Stomach (tissue), 9 donors: ENCODE measurements around the gene PRDM12. TPM values are rescaled to one million over a fixed set of nuclear protein-coding genes. Genes with fewer than 3 reads are reported as not detected.
A peak's percentile ranks its signal among the peaks of the same experiment; 100 is the strongest.

Experiments used
- DNase-seq, 2 donors: peaks; one replicate each; pipeline versions ENCODE4 v3.0.0 to v3.0.0-alpha.2; 2013 to 2019
- H3K27ac ChIP-seq, 5 donors: fragments of 200-600 bp in 4 of 5; sonication (generic) in 4 of 5; one replicate each; pipeline ENCODE4 v1.5.1; 2013 to 2019; ENCODE audit warnings: mild to moderate bottlenecking in 1 of 5, moderate library complexity in 1 of 5
- H3K27me3 ChIP-seq, 3 donors: fragments of 200-600 bp; sonication (generic); one replicate each; pipeline ENCODE4 v1.5.1; 2017 to 2019; ENCODE audit warnings: mixed run types in 1 of 3
- H3K36me3 ChIP-seq, 4 donors: fragments of 200-600 bp; sonication (generic); 1 replicate in 3 of 4; 2 replicates in 1 of 4; pipeline ENCODE4 v1.5.1; 2016 to 2019
- H3K4me1 ChIP-seq, 4 donors: fragments of 200-600 bp; sonication (generic); one replicate each; pipeline ENCODE4 v1.5.1; 2016 to 2019
- H3K4me3 ChIP-seq, 4 donors: fragments of 200-600 bp; sonication (generic) in 3 of 4; one replicate each; pipeline ENCODE4 v1.5.1; 2016 to 2019; ENCODE audit warnings: mild to moderate bottlenecking in 1 of 4
- H3K9me3 ChIP-seq, 4 donors: fragments of 200-600 bp; sonication (generic); one replicate each; pipeline ENCODE4 v1.5.1; 2016 to 2019
- CTCF ChIP-seq, 7 experiments: fragments of 450-650 bp in 4 of 7; fragments of 200-600 bp in 3 of 7; sonication (generic) in 3 of 7; IDR thresholded peaks; one replicate each; pipeline ENCODE4 v1.5.1; 2016 to 2019; ENCODE audit warnings: antibody characterized with exemption in 7 of 7, control low read depth in 2 of 7, mild to moderate bottlenecking in 1 of 7
- EP300 ChIP-seq: sonication (generic); formaldehyde crosslinking; IDR thresholded peaks from one replicate; pipeline ENCODE4 v1.6.1; 2017; ENCODE audit warnings: antibody characterized with exemption
- POLR2A ChIP-seq, 4 donors: fragments of 450-650 bp; IDR thresholded peaks; one replicate each; pipeline ENCODE4 v1.6.1; 2016; ENCODE audit warnings: antibody characterized with exemption in 4 of 4, control low read depth in 2 of 4, mild to moderate bottlenecking in 1 of 4, moderate library complexity in 1 of 4
- POLR2AphosphoS5 ChIP-seq, 3 donors: sonication (generic); formaldehyde crosslinking; IDR thresholded peaks; one replicate each; pipeline ENCODE4 v1.6.1; 2016; ENCODE audit warnings: antibody characterized with exemption in 3 of 3
- WGBS, 5 donors: extraction: QIAGEN DNeasy Blood & Tissue Kit in 3 of 5; methylation state at CpG; one replicate each; pipeline versions ENCODE4 v1.1.5 to v1.1.7; 2013 to 2018; 5-methylcytosine and 5-hydroxymethylcytosine counted together
- intact Hi-C: fragments of 100-400 bp; cut with DNase I; formaldehyde crosslinking; loops from one replicate; pipeline ENCODE4 v1.15.1; 2023; ENCODE audit warnings: low total_unique reads
- polyA plus RNA-seq, 3 donors: library from polyadenylated mRNA; stranded (reverse); fragments of 200-250 nt; gene quantifications; one replicate each; pipeline ENCODE4 v1.2.3, GENCODE V29; 2013
- total RNA-seq, 5 donors: library from RNA; depleted of rRNA; stranded (reverse); fragments of >200 nt; gene quantifications; one replicate each; pipeline versions ENCODE4 v1.1.0 to v1.2.3, GENCODE V29; 2014 to 2016
- donor health status: healthy with polysubstance abuse.
- donor health status: Bipolar disorder and iron deficiency.
- donor health status: healthy.

PRDM12 gene
- total and polyA plus RNA-seq, 8 donors: 0.08 TPM; not detected in 7

GRCh38 chr9:130712564-130713285 is 48.3 kb downstream of the PRDM12 start:
- Histone ChIP-seq H3K4me3 (peak overlapping the region; percentile 71 to 96 (median 92)), H3K27me3 (no peaks in the 10 kb centered on the region), H3K36me3 (no peaks in the 10 kb centered on the region), H3K27ac (peak overlapping the region; percentile 93 to 99 (median 99)), H3K4me1 (peaks cover 22 to 54% (median 43%) of the 10 kb centered on the region in 4 donors), H3K9me3 (no peaks in the 10 kb centered on the region)
- TF ChIP-seq POLR2AphosphoS5 (IDR thresholded peaks at IDR 0.05) (peak; percentile 42 to 79 (median 66)), POLR2A (IDR thresholded peaks at IDR 0.05) (no peak)
- WGBS, 5 donors: 0 to 1% (median 1%) methylated on average over 25 to 68 of the region's 68 CpGs
- intact Hi-C loops: loop anchor here (5.0 to 10.0 kb wide), 2 partner anchors 122 to 150 kb away; partner anchors contain the start of gene ABL1
- peak; percentile 99 for DNase-seq

DNA sequence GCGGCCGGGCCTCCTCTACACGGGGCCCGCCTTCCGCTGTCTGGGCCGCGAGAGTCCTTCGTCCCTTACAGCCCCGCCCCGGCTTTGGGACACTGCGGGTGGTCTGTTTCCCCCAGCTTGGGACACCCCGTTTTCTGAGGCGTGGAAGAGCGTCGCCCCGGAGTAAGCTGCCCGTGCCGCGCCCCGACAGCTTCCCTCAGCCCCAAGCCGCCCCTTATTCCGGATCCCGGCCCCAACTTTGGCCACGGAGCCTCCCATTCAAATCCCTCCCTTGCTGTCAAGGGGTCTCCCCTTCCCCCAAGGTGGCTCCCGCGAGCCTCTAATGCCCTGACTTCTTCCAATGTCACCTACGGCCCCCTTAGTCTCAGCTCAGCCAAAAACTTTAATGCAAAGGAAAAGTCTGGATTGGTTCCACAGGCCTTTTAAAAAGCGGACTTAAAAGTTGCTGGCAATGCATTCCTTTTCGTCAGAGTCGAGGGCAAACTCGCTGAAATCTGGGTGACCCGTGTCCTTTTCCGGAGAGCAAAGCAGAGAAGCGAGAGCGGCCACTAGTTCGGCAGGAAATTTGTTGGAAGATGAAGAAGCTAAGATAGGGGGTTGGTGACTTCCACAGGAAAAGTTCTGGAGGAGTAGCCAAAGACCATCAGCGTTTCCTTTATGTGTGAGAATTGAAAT is 49.0 kb downstream of the PRDM12 start:
- Histone ChIP-seq H3K36me3 (no peaks in the 10 kb centered on the region), H3K9me3 (no peaks in the 10 kb centered on the region), H3K4me1 (peaks cover 22 to 56% (median 43%) of the 10 kb centered on the region in 4 donors), H3K27ac (peak overlapping the region; percentile 93 to 99 (median 99)), H3K27me3 (no peaks in the 10 kb centered on the region), H3K4me3 (peak overlapping the region; percentile 71 to 96 (median 92))
- DNase-seq: peak in 1 of 2 donors; percentile 56
- 0 to 1% (median 1%) methylated on average over 24 to 37 of the region's 37 CpGs for WGBS, 5 donors
- TF ChIP-seq CTCF (IDR thresholded peaks at IDR 0.05): no peak
- TF ChIP-seq POLR2AphosphoS5 (IDR thresholded peaks at IDR 0.05): peak in 1 of 3 donors; percentile 4
- intact Hi-C loops: loop anchor here (5.0 to 10.0 kb wide), 2 partner anchors 121 to 149 kb away; partner anchors contain the start of gene ABL1

DNA sequence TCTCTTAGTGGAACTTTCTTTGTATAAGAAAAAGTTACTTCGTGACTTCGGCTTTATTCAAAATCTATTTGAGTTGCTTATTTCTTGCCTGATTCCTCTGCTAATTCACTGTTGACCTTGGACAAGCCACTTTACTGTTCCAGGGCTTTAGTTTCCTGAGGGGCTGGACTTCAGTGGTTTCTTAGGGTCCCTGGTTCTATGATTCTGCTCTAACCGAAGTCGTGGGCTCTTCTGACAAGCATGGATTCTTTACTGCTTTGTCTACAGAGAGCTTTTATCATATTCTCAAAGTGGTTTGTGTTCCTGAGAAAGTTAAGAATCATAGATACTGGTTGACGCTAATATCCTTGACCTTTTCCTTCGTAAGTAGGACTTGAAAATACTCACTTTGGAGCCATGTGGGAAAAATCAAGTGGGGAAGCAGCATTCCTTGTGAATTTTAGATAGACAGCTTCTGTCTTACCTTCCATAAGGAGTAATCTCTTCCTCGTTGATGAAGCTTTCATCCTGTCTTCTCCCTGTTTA is 50.3 kb downstream of the PRDM12 start:
- peaks cover 22 to 58% (median 45%) of the 10 kb centered on the region in 4 donors for H3K4me1 ChIP-seq
- no peak for TF ChIP-seq POLR2AphosphoS5 (IDR thresholded peaks at IDR 0.05)
- no peak for TF ChIP-seq CTCF (IDR thresholded peaks at IDR 0.05)
- TF ChIP-seq POLR2A (IDR thresholded peaks at IDR 0.05): no peak
- TF ChIP-seq EP300: no peak
- whole genome bisulfite sequencing, 5 donors: 12 to 28% (median 15%) methylated on average over 7 of the region's 7 CpGs
- H3K27ac ChIP-seq: peak overlapping the region in 4 of 5 donors; percentile 18 to 99 (median 98)
- DNase-seq: no peak
- intact Hi-C loops: loop anchor here (5.0 to 10.0 kb wide), 2 partner anchors 120 to 148 kb away; partner anchors contain the start of gene ABL1
- no peaks in the 10 kb centered on the region for H3K36me3 ChIP-seq
- no peaks in the 10 kb centered on the region for H3K9me3 ChIP-seq
- no peaks in the 10 kb centered on the region for H3K27me3 ChIP-seq
- peak overlapping the region; percentile 71 to 96 (median 92) for H3K4me3 ChIP-seq

GRCh38 chr9:130715270-130715669 is 50.9 kb downstream of the PRDM12 start:
- Histone ChIP-seq H3K4me3 (peak overlapping the region; percentile 71 to 96 (median 92)), H3K27ac (peak overlapping the region in 4 of 5 donors; percentile 18 to 99 (median 98)), H3K27me3 (no peaks in the 10 kb centered on the region), H3K36me3 (no peaks in the 10 kb centered on the region), H3K4me1 (peaks cover 22 to 58% (median 45%) of the 10 kb centered on the region in 4 donors), H3K9me3 (no peaks in the 10 kb centered on the region)
- TF ChIP-seq EP300: no peak
- TF ChIP-seq POLR2A (IDR thresholded peaks at IDR 0.05): no peak
- TF ChIP-seq POLR2AphosphoS5 (IDR thresholded peaks at IDR 0.05): no peak
- no peak for TF ChIP-seq CTCF (IDR thresholded peaks at IDR 0.05)
- no peak for DNase-seq
- intact Hi-C loops: loop anchor here (10.0 kb wide), 1 partner anchor 120 kb away; the partner anchor contains the start of gene ABL1
- WGBS, 5 donors: 18 to 26% (median 22%) methylated on average over 3 of the region's 3 CpGs
